Right kidney (tissue), 1 donor: ENCODE results near the gene SF1.

Source experiments
- DNase-seq: peaks from one replicate; pipeline ENCODE4 v3.0.0-alpha.2; 2016

SF1 gene

DNA sequence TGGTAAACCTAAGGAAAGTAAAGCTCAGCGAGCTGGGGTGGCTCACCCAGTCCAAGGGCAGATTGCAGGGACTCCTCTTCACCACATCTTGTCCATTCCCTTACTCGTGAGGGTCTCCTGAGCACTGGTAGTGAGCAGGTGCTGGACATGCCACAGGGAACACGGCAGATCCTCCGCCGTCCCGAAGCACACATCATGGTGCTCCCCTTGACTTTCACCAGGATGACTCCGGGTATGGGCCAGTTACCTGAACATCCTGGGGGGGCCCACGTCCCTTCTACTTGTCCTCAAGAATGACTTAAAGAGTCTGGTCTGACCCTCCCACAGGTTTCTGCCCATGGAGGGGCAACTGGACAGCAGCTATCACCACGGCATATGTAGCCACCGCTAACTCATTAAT, 8.0 kb upstream of the SF1 start:
- no peak for DNase-seq

DNA sequence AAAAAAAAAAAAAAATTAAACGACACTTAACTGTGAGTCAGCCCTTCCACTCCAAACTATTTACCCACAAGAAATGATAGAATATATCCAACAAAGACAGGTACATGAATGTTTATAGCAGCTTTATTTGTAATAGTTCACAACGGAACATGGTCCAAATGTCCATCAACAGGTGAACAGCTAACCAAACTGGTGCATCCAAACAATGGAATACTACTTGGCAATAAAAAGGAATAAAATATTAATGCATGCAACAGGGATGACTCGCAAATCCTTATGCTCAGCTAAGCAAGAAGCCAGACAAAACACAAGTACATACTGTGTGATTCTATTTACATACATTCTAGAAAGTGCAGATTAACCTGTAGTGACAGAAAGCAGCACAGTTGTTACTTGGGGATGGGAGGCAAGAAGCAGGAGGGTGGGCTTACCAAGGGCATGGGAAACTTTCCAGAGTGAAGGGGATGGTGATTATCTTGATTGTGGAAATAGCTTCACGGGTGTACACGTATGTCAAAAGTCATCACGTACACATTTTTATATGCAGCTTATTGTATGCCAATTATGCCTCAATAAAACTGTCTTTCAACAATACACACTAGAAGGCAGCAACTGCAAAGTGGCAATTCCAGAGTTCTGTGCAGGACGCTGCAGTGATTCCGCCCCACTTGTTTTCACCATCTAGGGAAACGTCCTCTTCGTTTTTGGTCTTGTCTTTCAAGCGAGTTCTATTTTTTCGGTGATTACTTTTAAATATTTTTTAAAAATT, 6.7 kb upstream of the SF1 start:
- no peak for DNase-seq

DNA sequence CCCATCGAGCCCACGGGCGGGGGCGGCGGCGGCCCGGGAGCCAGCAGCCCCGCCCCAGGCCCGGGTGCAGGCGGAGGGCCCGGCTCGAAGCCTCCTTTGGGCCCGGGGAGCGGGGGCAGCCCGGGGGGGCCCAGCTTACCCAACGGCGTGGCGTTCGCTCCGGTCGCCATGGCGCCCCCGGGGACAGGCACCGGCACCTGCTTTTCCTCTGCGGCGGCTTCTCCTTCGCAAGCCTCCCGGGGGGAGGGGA, 194 bp downstream of the SF1 start:
- DNase-seq: no peak

DNA sequence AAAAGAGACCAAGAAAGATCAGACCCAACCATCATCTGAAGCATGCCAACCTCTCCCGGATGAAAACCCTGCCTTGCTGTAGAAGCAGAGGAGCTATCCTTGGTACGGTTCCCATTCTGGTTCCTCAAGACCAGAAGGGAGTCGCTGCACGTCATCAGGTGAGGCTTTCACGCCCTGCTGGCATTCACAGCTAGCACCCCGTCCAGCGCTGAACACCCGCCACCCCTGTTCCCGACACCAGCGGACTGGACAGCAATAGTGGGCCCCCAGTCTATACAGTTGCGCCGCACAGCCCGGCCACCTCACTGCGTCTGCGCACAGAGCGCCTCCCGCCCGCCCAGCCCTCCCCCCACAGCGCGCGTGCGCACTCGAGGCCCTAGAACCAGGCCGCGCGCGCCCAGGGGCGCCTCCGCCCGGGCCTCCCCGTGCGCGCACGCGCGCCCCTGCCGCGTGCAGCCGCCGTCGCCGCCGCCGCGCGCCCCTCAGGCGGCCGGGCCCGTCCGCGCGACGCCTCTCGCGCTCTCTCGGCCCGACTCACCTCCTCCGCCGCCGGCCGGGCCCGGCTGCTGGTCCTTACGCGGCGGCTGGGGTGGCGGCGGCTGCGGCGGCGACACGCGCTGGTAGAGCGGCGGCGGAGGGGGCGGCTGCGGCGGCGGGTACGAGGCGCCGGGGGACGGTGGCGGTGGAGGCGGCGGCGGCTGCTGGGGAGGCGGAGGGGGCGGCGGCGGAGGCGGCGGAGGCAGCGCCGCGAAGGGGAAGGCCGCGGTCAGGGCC, 706 bp downstream of the SF1 start:
- DNase-seq: peak; percentile 79

DNA sequence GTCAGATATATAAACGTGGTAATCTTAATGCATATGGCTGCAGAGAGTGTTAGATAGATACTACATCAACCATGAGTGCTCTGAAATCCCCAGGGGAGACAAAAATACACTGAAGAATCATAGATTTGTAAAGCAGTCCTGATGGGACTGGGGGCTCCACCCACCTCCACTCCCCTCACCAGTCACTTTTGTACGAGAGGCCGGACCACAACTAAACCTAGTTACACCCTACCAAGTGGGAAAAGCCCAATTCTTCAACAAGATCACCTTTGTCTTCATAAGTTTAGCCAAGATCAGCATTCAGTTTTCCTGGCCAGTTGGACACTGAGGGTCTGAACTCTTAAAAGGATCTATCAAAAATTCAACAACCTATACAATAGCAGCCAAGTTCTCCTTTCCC, 1.5 kb downstream of the SF1 start:
- no peak for DNase-seq

DNA sequence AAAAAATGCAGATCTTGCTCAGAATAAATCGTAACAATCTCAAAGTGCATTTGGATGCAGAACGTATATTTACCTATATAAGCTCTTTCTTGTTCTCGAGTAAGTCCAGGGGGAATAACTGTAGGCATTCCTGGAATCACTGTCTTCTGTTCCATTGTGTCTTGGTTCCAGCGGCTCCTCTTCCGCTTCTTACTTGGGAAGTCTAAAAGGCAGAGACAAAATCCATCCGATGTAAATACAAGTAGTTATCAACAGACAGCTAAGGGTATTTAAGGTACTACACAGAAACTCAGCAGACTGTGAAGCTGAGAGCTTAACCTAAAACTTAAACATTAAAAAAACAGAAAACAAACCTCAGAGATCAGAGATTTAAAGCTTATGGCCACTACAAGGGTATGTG, 1.9 kb downstream of the SF1 start:
- DNase-seq: no peak

DNA sequence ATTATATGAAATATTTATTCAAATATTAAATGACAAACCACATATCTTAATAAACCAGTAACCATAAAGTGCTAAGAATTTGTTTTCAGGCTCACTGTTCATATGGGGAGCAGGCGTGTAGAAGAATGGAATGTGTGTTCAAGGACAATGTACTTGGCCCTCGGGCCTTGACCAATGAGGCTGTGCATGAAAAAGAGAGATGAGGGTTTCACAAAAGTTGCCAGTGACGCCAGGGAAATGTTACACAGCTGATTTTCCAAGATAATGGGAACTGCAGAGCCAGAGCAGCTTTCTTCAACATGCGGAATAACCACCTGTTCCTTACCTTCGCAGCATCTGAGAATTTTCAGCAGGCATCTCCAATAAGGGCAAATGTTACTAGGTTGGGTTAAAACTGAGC, 4.2 kb downstream of the SF1 start:
- DNase-seq: no peak

DNA sequence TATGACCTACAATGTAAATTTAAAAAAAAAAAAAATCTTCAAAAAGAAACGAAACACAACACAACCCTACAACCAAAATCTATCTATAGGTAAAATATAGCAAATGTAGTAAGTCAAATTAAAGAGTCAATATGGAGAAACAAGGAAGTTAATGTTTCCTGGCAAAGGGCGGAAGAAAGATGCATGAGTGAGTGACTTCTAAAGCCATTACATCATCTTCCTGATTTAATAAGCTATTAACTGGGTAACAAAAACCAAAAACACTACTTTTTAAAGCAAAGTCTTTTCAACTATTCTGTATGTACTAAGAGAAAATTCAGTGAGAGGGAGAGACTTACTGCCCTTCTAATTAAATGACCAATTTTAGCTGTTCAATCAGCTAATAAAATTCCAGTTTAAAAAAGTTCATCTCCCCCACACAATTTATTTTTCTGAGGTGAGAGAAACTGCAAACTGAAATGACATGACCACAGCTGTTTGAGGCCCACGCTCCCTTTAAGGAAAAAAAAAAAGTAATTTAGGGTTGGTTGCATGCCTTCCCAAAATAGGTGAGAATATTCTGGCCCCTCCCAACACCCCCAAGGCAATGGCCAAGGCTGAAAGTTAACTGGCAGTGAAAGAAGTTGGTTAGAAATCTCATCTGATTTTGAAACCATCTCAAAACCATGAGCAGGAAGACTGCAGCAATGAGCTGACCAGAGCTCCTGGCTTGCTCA, 5.9 kb downstream of the SF1 start:
- DNase-seq: no peak

DNA sequence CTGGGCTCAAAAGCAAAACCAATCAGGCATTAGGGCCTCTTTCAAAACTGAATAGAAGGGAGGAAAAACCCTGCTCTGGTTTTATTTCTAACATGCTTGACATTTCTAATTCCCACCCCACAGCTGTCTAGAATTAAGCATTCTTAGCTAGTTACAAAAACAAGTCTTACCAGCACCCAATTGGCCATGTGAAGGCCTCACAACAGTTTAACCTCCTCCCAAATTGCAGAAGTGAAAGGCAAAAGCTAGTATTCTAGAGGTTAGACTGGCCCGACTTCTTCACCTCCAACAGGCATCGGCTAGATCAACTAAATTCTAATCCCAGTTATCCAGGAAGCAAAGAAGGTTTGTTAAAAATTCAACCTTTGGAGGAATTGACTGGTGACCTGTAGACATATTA, 6.5 kb downstream of the SF1 start:
- no peak for DNase-seq

DNA sequence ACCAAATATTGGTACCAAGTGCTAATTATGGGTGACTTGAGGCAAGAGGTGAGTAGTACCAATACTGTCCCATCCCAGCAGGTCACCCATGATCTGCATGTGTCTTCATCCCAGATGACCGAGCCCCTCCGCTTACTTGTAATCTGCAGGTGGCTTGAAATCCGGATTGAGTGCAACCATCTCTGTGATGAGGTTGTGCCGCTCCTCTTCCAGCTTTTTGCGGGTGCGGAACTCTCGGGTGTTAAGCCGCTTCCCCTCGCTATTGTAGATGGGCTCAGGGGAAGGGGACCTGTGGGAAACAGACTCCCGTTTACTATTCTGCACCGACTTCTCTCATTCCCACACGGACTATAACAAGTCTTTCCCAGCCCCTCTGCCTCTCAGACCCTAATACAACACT, 8.2 kb downstream of the SF1 start:
- DNase-seq: no peak

DNA sequence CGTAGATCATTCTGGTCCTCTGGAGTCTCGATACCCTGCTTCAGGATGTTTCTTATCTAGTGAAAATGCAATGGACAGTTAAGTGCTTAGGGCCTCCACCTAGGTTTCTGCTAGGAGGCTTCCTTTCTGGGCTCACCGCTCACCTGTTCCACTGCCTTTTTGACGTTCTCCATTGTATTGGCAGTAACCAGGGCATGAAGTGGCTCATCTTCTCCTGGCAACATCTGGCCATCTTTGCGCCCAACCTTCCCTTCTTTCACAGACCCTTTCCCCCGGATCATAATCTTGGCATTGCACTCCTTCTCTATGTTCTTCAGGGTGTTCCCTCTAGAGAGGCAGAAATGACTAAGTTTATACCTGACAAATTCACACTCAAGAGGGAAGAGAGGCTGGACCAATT, 9.1 kb downstream of the SF1 start:
- DNase-seq: no peak

DNA sequence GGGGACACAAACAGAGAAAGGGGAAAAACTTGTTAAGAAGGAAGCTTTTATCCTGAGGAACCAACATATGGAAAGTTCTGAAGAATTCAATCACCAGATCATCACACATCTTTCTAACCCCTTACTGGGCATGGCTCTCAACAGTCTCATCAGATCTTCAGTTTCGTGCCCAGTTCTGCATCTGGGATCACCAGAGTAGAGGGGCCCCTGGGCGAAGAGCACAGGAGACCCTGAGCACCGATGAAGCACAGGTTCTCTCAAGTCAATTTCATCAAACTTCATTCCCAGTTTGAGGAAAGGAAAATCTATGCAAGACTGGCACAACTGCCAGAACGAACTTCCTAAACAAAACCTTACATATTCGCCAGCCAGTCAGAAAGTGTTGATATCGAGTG, 10.0 kb downstream of the SF1 start:
- DNase-seq: no peak

DNA sequence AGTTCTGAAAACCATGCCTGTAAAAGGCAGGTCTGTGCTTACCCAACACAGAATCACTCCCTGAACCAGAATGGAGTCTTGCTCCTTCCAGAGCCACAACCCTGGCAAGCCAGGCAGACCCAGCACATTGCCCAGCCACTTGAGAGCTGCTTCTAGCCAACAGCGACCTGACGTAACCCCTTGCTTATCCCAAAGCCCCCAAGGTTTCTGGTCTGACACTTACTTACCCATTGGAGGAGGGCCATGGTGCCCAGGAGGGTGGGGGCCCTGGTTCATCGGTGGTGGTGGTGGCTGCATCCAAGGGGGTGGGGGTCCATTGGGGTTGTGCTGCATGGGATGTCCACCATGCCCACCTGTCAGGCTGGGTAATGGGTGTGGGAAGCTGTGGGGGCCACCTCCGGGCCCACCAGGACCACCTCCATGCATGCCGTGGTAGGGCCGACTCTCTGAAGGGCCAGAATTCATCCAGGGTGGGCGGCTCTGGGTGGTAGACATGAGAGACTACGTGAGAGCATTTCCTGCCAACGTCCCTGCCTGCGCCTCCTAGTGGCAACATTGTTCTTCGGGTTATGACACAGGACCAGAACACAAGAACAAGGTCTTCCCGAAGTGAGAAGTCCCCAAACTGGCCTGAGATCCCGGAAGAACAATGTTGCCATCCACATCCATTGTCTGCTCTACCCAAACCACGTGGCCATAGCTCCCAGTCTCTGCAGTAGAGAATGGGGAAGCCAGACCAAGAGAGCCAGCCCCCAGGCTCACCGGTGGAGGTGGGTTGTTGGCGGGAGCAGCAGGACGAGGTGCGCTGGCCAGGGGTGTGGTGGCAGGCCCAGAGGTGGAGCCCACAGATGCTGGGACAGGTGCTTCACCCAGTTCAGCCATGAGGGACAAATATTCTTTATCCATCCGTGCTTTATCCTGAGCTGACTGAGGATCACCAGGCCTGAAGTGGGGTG, 10.7 kb downstream of the SF1 start:
- no peak for DNase-seq

DNA sequence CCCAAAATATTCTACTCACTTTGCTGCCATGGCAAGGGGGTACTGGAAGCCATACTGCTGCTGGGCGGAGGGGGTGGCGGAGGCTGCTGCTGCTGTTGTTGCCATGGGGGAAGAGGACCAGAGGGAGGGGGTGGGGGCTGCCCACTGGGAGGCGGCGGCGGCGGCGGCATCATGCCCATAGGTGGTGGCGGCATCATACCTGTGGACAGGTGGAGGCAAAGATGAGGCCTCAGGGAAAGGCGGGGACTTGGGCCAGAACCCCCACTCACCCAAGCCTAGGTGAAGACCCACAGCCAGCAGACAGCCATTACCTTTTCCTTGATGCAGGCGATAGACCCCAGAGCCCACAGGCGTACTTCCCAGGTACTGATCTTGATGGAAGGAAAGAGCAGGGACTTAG, 11.5 kb downstream of the SF1 start:
- no peak for DNase-seq

DNA sequence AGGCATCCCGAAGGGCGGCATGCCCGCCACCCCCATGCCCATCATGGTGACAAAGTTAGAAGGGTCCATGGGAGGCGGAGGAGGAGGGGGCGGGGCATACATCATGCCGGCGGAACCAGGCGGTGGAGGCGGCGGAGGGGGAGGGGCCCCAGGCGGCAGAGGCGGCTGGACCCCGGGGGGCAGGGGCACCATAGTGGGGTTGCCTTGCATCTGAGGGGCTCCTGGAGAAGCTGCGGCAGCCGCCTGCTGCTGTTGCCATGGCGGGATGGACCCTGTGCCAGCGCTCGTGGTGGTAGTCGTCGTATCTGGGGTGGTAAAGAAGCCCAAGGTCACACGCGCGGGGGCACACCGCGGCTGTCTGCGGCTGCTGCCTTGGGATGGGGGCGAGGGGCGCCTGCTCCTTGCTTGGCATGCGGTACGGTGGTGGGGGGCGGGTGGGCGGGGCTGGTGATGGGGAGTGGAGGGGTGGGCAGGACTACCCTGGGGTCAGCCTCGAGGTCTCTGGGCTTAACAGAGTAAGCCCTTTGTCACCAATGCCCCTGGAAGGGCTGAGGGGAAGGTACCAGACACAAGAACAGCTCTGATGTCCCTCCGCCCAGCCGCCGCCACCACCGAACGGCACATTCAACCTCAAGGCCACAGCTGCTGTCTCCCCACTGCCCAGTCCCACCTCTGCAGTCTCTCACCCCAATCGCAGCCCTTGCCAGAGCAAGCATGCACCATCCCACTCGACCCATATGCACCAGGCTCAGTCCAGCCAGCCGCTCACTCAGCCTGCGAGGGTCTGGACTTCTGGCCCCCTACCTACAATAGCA, 12.3 kb downstream of the SF1 start:
- no peak for DNase-seq

DNA sequence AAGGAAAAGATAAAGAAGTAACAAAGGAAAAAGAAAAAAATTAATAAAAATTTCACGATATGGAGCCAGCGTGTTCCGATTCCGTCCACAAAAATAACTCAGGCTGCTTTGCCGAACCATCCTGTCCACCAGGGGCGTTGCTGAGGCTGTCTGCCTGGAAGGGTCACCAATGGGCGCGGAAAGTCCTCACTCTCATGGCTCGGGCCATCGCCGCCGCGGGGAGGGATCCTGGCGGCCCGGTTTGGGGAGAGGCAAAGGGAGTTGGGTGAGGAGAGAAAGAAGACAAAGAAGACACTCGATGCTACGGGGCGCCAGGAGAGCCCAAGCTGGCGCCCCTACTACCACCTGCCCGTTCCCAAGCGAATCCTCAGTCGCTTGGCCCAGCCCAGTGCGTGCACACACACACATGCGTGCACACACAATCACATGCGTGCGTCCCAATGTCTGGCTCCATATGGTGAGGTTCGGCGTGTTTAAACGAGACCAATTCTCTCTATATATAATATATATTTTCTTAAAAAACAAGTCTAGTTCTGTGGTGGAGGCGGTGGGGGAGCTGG, 13.0 kb downstream of the SF1 start:
- DNase-seq: no peak

DNA sequence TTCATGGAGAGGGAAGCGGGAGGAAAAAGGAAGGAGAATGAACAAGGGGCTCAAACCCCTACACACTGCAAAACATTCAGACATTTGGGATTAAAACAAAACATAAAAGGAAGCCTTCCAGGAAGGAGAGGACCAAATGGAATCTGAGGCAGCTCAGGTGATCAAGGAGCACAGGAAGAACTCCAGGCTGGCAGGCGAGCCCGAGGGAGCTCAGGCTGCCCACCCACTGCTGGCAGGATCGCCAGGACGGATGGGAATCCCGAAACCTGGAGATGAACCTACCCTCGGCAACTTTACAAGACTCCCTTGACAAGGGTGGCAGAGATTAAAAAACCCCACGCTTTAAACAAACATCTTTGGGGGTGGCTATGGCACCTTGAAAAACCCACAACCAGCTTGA, 13.6 kb downstream of the SF1 start:
- no peak for DNase-seq

DNA sequence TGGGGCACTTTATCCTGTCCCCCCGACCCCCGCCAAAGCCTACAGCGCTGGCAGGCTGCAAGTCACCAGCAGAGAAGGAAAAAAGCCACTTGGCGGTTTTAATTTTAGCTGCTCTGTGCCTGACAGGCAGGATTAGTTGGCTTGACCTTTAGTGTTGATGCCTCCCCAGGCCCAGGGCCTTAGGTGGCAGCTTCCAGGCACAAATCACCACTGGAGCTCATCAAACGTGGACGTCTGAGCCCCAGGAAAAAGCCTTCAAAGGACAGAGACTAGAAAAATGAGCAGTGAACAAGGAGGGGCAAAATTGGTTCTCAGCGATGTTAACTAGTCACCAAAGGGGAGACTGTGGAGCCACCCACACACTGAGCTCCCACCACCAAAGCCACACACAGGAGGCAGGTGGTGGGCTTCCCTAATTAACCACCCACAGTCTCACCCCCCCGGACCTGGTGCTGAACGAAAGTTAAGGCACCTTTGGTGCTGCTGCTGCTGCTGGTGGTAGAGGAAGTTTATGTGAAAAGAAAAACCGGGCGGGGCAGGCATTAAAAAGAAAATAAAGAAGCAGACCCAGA, 14.2 kb downstream of the SF1 start:
- DNase-seq: no peak

DNA sequence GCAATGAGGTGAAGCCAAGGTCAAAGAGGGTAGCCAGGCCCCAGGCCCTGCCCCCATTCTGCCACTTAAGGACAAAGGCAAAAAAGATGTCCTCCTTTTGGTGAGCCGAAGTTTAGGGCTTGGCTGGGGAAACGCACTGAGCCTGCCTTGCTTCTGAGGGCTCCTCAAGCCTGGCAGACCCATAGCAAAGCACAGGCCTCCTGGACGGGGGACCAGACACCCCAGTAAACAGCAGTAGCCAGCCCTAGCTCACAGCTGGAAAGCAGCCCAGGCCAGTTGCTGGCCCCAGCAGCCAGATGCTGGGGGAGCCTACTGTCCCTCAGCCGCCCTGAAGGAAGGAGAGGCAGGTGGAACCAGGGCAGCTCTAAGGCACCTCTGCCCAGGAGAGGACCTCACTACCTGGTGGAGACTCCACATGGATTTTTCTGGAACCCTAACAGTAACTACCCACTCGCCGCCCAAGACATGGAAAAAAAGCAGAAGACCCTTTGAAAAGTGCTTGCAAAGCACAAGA, 14.8 kb downstream of the SF1 start:
- no peak for DNase-seq

DNA sequence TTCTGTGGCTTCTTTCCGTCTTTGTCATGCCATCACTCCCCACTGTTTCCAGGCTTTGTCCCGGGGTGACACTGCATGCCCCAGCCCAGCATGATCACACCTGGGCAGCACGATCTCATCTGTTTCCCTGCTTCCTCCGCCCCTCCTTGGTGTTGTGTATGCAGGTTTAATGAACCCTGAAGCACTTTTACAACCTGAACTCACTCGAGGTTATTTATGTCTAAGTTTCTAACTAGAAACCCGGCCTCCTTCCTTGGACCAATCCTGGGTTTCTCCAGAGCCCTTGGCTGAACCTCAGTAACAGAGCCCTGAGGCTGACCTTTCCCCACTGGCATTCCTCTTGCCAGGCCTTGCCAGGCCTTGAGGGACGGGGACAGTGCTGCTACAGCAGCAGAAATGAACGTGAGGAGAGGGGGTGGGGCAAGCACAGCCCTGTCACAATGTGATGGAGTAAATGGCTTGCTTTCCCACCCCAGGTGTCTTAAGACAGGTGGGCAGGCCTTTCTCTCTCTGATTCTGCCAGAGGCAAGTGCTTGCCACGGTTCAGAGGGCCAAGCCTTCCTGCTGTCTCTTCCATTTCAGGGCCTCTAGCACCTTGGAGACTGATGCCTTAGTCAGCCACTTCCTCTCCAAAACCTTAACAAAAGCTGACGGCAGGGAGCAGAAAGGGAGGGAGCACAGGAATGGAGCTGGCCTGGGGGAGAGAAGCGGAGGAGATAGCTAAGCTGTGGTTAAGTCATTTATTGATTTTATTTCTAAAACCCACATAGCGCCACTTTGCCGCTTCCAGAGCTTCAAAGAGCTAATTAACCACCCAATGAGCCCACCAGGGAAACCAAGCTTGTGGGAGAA, 15.4 kb downstream of the SF1 start:
- DNase-seq: peak; percentile 65
